CD8-positive, alpha-beta memory T cell (primary cell): Measurements from ENCODE around the gene IL10RB. TPM values are rescaled to one million over a fixed set of nuclear protein-coding genes. Genes with fewer than 3 reads are reported as not detected.
"Not testable (repeated sequence)": the region's sequence is repeated elsewhere in the genome, so short reads cannot be mapped to it uniquely, and the experiment has no call there.

Experiments used
- CTCF ChIA-PET: fragments of 350-600 bp; sonication (Branson Sonifier 250); formaldehyde crosslinking; loops from one replicate; lab custom pipeline; 2021; ENCODE audit warnings: antibody characterized with exemption; lab: Charles Lee
- POLR2A ChIA-PET: fragments of 350-600 bp; sonication (Branson Sonifier 250); formaldehyde crosslinking; loops from one replicate; lab custom pipeline; 2021; ENCODE audit warnings: antibody characterized with exemption; lab: Charles Lee
- DNase-seq, 5 donors: peaks; one replicate each; pipeline versions ENCODE4 v3.0.0 to v3.0.0-alpha.2; 2020 to 2022; ENCODE audit warnings: mixed read lengths in 1 of 5
- H3K27ac ChIP-seq: one replicate; pipeline ENCODE4 v1.7.0; 2013; ENCODE audit warnings: low read depth, mild to moderate bottlenecking, low read length, moderate library complexity
- H3K27me3 ChIP-seq: 2 replicates; pipeline ENCODE4 v1.7.0; 2013; ENCODE audit warnings: low read length, mild to moderate bottlenecking; ENCODE audit not compliant: insufficient read depth, poor library complexity, severe bottlenecking
- H3K36me3 ChIP-seq: 2 replicates; pipeline ENCODE4 v1.7.0; 2013; ENCODE audit warnings: mild to moderate bottlenecking, low read length, moderate library complexity; ENCODE audit not compliant: insufficient read depth
- H3K4me1 ChIP-seq: 2 replicates; pipeline ENCODE4 v1.7.0; 2013; ENCODE audit warnings: mild to moderate bottlenecking, low read length, moderate library complexity; ENCODE audit not compliant: insufficient read depth
- H3K4me3 ChIP-seq: 2 replicates; pipeline ENCODE4 v1.7.0; 2013; ENCODE audit warnings: mild to moderate bottlenecking, low read length
- H3K9me3 ChIP-seq: 2 replicates; pipeline ENCODE4 v1.7.0; 2013; ENCODE audit warnings: mild to moderate bottlenecking, low read length
- H3K27ac Mint-ChIP-seq, 8 donors: one replicate each; pipeline ENCODE4 v1.8.0; 2020 to 2021; ENCODE audit warnings: mixed read lengths in 8 of 8, mild to moderate bottlenecking in 6 of 8, inconsistent platforms in 3 of 8, moderate library complexity in 3 of 8
- H3K27me3 Mint-ChIP-seq, 2 donors: one replicate each; pipeline ENCODE4 v1.8.0; 2020 to 2021; ENCODE audit warnings: mixed read lengths in 2 of 2, mild to moderate bottlenecking in 1 of 2, moderate library complexity in 1 of 2
- H3K36me3 Mint-ChIP-seq, 3 donors: one replicate each; pipeline ENCODE4 v1.8.0; 2020 to 2021; ENCODE audit warnings: mixed read lengths in 3 of 3, inconsistent platforms in 1 of 3, mild to moderate bottlenecking in 1 of 3
- H3K4me1 Mint-ChIP-seq, 3 donors: one replicate each; pipeline ENCODE4 v1.8.0; 2020 to 2021; ENCODE audit warnings: mixed read lengths in 3 of 3, inconsistent platforms in 1 of 3, mild to moderate bottlenecking in 1 of 3
- H3K4me3 Mint-ChIP-seq, 7 donors: one replicate each; pipeline ENCODE4 v1.8.0; 2020 to 2021; ENCODE audit warnings: mixed read lengths in 7 of 7, mild to moderate bottlenecking in 6 of 7, moderate library complexity in 4 of 7, inconsistent platforms in 2 of 7
- H3K9me3 Mint-ChIP-seq, 5 donors: one replicate each; pipeline ENCODE4 v1.8.0; 2020 to 2022; ENCODE audit warnings: mixed read lengths in 5 of 5, mild to moderate bottlenecking in 3 of 5, moderate library complexity in 2 of 5, inconsistent platforms in 1 of 5
- polyA plus RNA-seq: library from polyadenylated mRNA; unstranded; fragments of 300-500 nt; fragmentation: Illumina TruSeq; gene quantifications from one replicate; pipeline ENCODE4 v1.2.3, GENCODE V29; 2021
- total RNA-seq, 2 experiments: library from RNA; stranded (reverse); gene quantifications; one replicate each; pipeline ENCODE4 v1.2.3, GENCODE V29; 2021

IL10RB gene
- total and polyA plus RNA-seq, 3 experiments from 2014 or later = 23.4 to 51.4 (median 25.3) TPM

GRCh38 chr21:33242846-33243245 is 23.3 kb upstream of the IL10RB start:
- CTCF ChIA-PET = interaction anchor here (0.7 kb wide), 1 partner anchor 1368 kb away, joined by 3 read pairs; no protein-coding TSS in a partner anchor
- peak overlapping the region in 1 of 8 donors; percentile 33 for H3K27ac Mint-ChIP-seq
- Histone ChIP-seq H3K4me1 (peaks cover 86% of the 10 kb centered on the region), H3K36me3 (peaks cover 29% of the 10 kb centered on the region)
- POLR2A ChIA-PET, H3K27me3 Mint-ChIP-seq, H3K27me3 ChIP-seq, H3K4me3 ChIP-seq, DNase-seq, H3K9me3 Mint-ChIP-seq, H3K27ac ChIP-seq, H3K9me3 ChIP-seq: not testable (repeated sequence)
- peaks cover 81 to 89% (median 86%) of the 10 kb centered on the region in 3 donors for H3K4me1 Mint-ChIP-seq
- H3K4me3 Mint-ChIP-seq = peak overlapping the region in 1 of 7 donors; percentile 28
- H3K36me3 Mint-ChIP-seq = peaks cover 8 to 56% (median 22%) of the 10 kb centered on the region in 3 donors

GRCh38 chr21:33244082-33244778 is 21.9 kb upstream of the IL10RB start:
- ChIA-PET CTCF (no interaction called here), POLR2A (no interaction called here)
- Histone ChIP-seq H3K27me3 (no peaks in the 10 kb centered on the region), H3K9me3 (no peaks in the 10 kb centered on the region), H3K4me3 (peak overlapping the region; percentile 9), H3K4me1 (peaks cover 81% of the 10 kb centered on the region), H3K27ac (no peak overlapping the region), H3K36me3 (peaks cover 37% of the 10 kb centered on the region)
- H3K36me3 Mint-ChIP-seq = peaks cover 13 to 66% (median 30%) of the 10 kb centered on the region in 3 donors
- H3K9me3 Mint-ChIP-seq = no peaks in the 10 kb centered on the region
- peaks cover 74 to 88% (median 84%) of the 10 kb centered on the region in 3 donors for H3K4me1 Mint-ChIP-seq
- H3K27ac Mint-ChIP-seq = peak overlapping the region; percentile 45 to 97 (median 87)
- no peak for DNase-seq
- peak overlapping the region in 6 of 7 donors; percentile 67 to 78 (median 76) for H3K4me3 Mint-ChIP-seq
- H3K27me3 Mint-ChIP-seq = no peaks in the 10 kb centered on the region

GRCh38 chr21:33244779-33245105 is 21.4 kb upstream of the IL10RB start:
- Mint-ChIP-seq H3K36me3 (peaks cover 13 to 72% (median 33%) of the 10 kb centered on the region in 3 donors), H3K4me1 (peaks cover 75 to 90% (median 86%) of the 10 kb centered on the region in 3 donors), H3K27me3 (no peaks in the 10 kb centered on the region), H3K9me3 (no peaks in the 10 kb centered on the region), H3K27ac (peak overlapping the region; percentile 45 to 97 (median 87)), H3K4me3 (peak overlapping the region in 5 of 7 donors; percentile 67 to 77 (median 76))
- no peak overlapping the region for H3K4me3 ChIP-seq
- H3K27me3 ChIP-seq = no peaks in the 10 kb centered on the region
- ChIA-PET CTCF (interaction anchor here (1.3 kb wide), 1 partner anchor 116 kb away, joined by 4 read pairs; no protein-coding TSS in a partner anchor), POLR2A (no interaction called here)
- peaks cover 42% of the 10 kb centered on the region for H3K36me3 ChIP-seq
- DNase-seq = no peak
- no peak overlapping the region for H3K27ac ChIP-seq
- H3K9me3 ChIP-seq = no peaks in the 10 kb centered on the region
- H3K4me1 ChIP-seq = peaks cover 81% of the 10 kb centered on the region

- peaks cover 75% of the 10 kb centered on the region for H3K4me1 ChIP-seq
- peaks cover 48% of the 10 kb centered on the region for H3K36me3 ChIP-seq
Observed at GRCh38 chr21:33245289-33245918, 20.8 kb upstream of the IL10RB start.

GRCh38 chr21:33246506-33246905 is 19.7 kb upstream of the IL10RB start:
- no peaks in the 10 kb centered on the region for H3K27me3 ChIP-seq
- no peak overlapping the region for H3K4me3 ChIP-seq
- H3K27ac ChIP-seq = no peak overlapping the region
- Mint-ChIP-seq H3K36me3 (peaks cover 20 to 88% (median 42%) of the 10 kb centered on the region in 3 donors), H3K4me1 (peaks cover 67 to 88% (median 79%) of the 10 kb centered on the region in 3 donors), H3K27me3 (no peaks in the 10 kb centered on the region), H3K9me3 (no peaks in the 10 kb centered on the region), H3K4me3 (no peak overlapping the region), H3K27ac (peak overlapping the region; percentile 1 to 76 (median 38))
- H3K4me1 ChIP-seq = peaks cover 64% of the 10 kb centered on the region
- ChIA-PET POLR2A (no interaction called here), CTCF (no interaction called here)
- H3K9me3 ChIP-seq = no peaks in the 10 kb centered on the region
- DNase-seq = no peak
- H3K36me3 ChIP-seq = peaks cover 56% of the 10 kb centered on the region

More at GRCh38 chr21:33245289-33245918, 20.8 kb upstream of the IL10RB start:
- CTCF ChIA-PET = interaction anchor here (1.3 kb wide), 1 partner anchor 116 kb away, joined by 4 read pairs; no protein-coding TSS in a partner anchor
- Mint-ChIP-seq H3K36me3 (peaks cover 13 to 78% (median 34%) of the 10 kb centered on the region in 3 donors), H3K27ac (peak overlapping the region; percentile 61 to 94 (median 87)), H3K4me1 (peaks cover 74 to 89% (median 86%) of the 10 kb centered on the region in 3 donors), H3K27me3 (no peaks in the 10 kb centered on the region), H3K4me3 (peak overlapping the region in 5 of 7 donors; percentile 1 to 77 (median 64)), H3K9me3 (no peaks in the 10 kb centered on the region)
- no peak overlapping the region for H3K27ac ChIP-seq
- H3K27me3 ChIP-seq = no peaks in the 10 kb centered on the region
- POLR2A ChIA-PET = no interaction called here
- no peak for DNase-seq
- H3K9me3 ChIP-seq = no peaks in the 10 kb centered on the region
- H3K4me3 ChIP-seq = no peak overlapping the region

DNA sequence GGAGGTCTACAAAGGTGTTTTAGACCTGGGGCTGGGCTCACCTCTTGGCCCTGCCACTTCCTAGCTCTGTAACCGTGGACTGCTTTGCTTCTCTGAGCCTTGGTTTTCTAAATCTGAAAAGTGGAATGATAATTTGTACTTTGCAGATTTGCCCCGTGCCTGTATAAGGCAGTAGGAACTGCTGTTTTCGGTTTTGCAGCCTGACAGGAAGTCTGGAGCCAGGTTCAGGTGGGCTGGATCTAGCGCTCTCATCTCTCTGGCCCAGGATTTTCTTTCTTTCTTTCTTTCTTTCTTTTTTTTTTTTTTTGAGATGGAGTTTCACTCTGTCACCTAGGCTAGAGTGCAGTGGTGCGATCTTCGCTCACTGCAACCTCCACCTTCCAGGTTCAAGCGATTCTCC is 19.2 kb upstream of the IL10RB start:
- peaks cover 59% of the 10 kb centered on the region for H3K4me1 ChIP-seq

GRCh38 chr21:33247599-33247998 is 18.6 kb upstream of the IL10RB start:
- peaks cover 56% of the 10 kb centered on the region for H3K4me1 ChIP-seq
- no peaks in the 10 kb centered on the region for H3K9me3 Mint-ChIP-seq
- no peak overlapping the region for H3K27ac ChIP-seq
- H3K36me3 Mint-ChIP-seq = peaks cover 21 to 91% (median 43%) of the 10 kb centered on the region in 3 donors
- no peaks in the 10 kb centered on the region for H3K9me3 ChIP-seq
- ChIA-PET CTCF (no interaction called here), POLR2A (no interaction called here)
- no peaks in the 10 kb centered on the region for H3K27me3 ChIP-seq
- peak overlapping the region; percentile 34 to 94 (median 56) for H3K27ac Mint-ChIP-seq
- no peak overlapping the region for H3K4me3 ChIP-seq
- H3K27me3 Mint-ChIP-seq = no peaks in the 10 kb centered on the region
- H3K4me1 Mint-ChIP-seq = peaks cover 61 to 82% (median 73%) of the 10 kb centered on the region in 3 donors
- peak overlapping the region in 1 of 7 donors; percentile 21 for H3K4me3 Mint-ChIP-seq
- DNase-seq = no peak
- H3K36me3 ChIP-seq = peaks cover 63% of the 10 kb centered on the region

More for the DNA sequence above, 19.2 kb upstream of the IL10RB start:
- Histone ChIP-seq H3K9me3 (no peaks in the 10 kb centered on the region), H3K27ac (no peak overlapping the region), H3K27me3 (no peaks in the 10 kb centered on the region), H3K4me3 (no peak overlapping the region), H3K36me3 (peaks cover 57% of the 10 kb centered on the region)
- DNase-seq = no peak
- ChIA-PET CTCF (no interaction called here), POLR2A (no interaction called here)
- peaks cover 63 to 85% (median 75%) of the 10 kb centered on the region in 3 donors for H3K4me1 Mint-ChIP-seq
- peaks cover 21 to 89% (median 41%) of the 10 kb centered on the region in 3 donors for H3K36me3 Mint-ChIP-seq
- H3K9me3 Mint-ChIP-seq = no peaks in the 10 kb centered on the region
- H3K27me3 Mint-ChIP-seq = no peaks in the 10 kb centered on the region
- no peak overlapping the region for H3K4me3 Mint-ChIP-seq
- H3K27ac Mint-ChIP-seq = peak overlapping the region; percentile 11 to 61 (median 38)
